Prostate gland (tissue), 2 donors: Measurements from ENCODE around the gene INTU. TPM values are rescaled to one million over a fixed set of nuclear protein-coding genes. Genes with fewer than 3 reads are reported as not detected.
"Not testable (repeated sequence)": the region's sequence is repeated elsewhere in the genome, so short reads cannot be mapped to it uniquely, and the experiment has no call there.

Source experiments
- DNase-seq: peaks from one replicate; pipeline ENCODE4 v3.0.0-alpha.2; 2019; ENCODE audit warnings: low spot score
- H3K27ac ChIP-seq, 2 donors: fragments of 200-600 bp; sonication (generic); 2 replicates each; pipeline ENCODE4 v1.5.1; 2017 to 2019
- H3K27me3 ChIP-seq: fragments of 200-600 bp; sonication (generic); replicated peaks from 2 replicates; pipeline ENCODE4 v1.5.1; 2019; ENCODE audit not compliant: insufficient read depth
- H3K36me3 ChIP-seq, 2 donors: fragments of 200-600 bp; sonication (generic); 1 replicate in 1 of 2; 2 replicates in 1 of 2; pipeline versions ENCODE4 v1.5.1 to v1.8.1; 2017 to 2019
- H3K4me1 ChIP-seq: fragments of 200-600 bp; sonication (generic); replicated peaks from 2 replicates; pipeline ENCODE4 v1.5.1; 2019
- H3K4me3 ChIP-seq, 2 donors: fragments of 200-600 bp; sonication (generic); 2 replicates each; pipeline ENCODE4 v1.5.1; 2017 to 2019
- H3K9me3 ChIP-seq: fragments of 200-600 bp; sonication (generic); 2 replicates; pipeline ENCODE4 v1.5.1; 2017
- POLR2A ChIP-seq: fragments of 450-650 bp; IDR thresholded peaks from one replicate; pipeline ENCODE4 v1.6.1; 2016; ENCODE audit warnings: antibody characterized with exemption, mild to moderate bottlenecking
- POLR2AphosphoS5 ChIP-seq: sonication (generic); formaldehyde crosslinking; IDR thresholded peaks from one replicate; pipeline ENCODE4 v1.6.1; 2017; ENCODE audit warnings: antibody characterized with exemption
- WGBS: methylation state at CpG from one replicate; pipeline ENCODE4 v1.1.5; 2018; 5-methylcytosine and 5-hydroxymethylcytosine counted together
- intact Hi-C: fragments of 100-400 bp; cut with DNase I; formaldehyde crosslinking; loops from one replicate; pipeline ENCODE4 v1.14.2; 2022
- total RNA-seq, 2 donors: library from RNA; depleted of rRNA; stranded (reverse); fragments of >200 nt; gene quantifications; one replicate each; pipeline ENCODE4 v1.1.0, GENCODE V29; 2016
- TF ChIP-seq, protein P1 (sequence below), 4 experiments: fragments of 200-600 bp in 2 of 4; fragments of 450-650 bp in 2 of 4; sonication (generic) in 2 of 4; IDR thresholded peaks; 1 replicate in 3 of 4; 2 replicates in 1 of 4; pipeline ENCODE4 v1.5.1; 2016 to 2019; ENCODE audit warnings: antibody characterized with exemption in 4 of 4, mild to moderate bottlenecking in 2 of 4, moderate library complexity in 2 of 4

Gene INTU
- total RNA-seq, 2 donors from 2014 or later: 6.1 to 13.9 TPM

DNA sequence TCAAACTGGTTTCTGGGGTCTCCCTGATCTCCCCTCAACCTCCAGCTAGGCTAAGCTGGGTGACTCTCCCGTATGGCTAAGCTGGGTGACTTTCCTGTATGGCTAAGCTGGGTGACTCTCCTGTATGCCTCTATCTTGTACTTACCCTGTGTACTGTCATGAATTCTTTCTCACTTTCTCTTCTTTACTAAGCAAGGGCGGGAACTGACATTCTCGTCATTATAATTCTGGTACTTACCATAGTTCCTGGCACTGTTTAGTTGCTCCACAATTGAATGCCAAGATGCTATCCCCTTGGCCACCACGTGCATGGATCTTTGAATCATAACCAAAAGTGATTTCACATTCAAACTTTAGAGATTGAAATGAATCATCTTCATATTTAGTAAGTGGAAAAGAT is 8.8 kb downstream of the INTU start:
- Histone ChIP-seq H3K4me3 (no peak overlapping the region), H3K27ac (no peak overlapping the region), H3K27me3 (no peaks in the 10 kb centered on the region), H3K36me3 (no peaks in the 10 kb centered on the region), H3K4me1 (no peaks in the 10 kb centered on the region), H3K9me3 (no peaks in the 10 kb centered on the region)
- intact Hi-C loops: no loop called here
- WGBS: 67% methylated on average over 4 of the region's 4 CpGs
- no peak for DNase-seq
- no peak for TF ChIP-seq POLR2AphosphoS5
- no peak for TF ChIP-seq POLR2A
- TF ChIP-seq, protein P1, sequence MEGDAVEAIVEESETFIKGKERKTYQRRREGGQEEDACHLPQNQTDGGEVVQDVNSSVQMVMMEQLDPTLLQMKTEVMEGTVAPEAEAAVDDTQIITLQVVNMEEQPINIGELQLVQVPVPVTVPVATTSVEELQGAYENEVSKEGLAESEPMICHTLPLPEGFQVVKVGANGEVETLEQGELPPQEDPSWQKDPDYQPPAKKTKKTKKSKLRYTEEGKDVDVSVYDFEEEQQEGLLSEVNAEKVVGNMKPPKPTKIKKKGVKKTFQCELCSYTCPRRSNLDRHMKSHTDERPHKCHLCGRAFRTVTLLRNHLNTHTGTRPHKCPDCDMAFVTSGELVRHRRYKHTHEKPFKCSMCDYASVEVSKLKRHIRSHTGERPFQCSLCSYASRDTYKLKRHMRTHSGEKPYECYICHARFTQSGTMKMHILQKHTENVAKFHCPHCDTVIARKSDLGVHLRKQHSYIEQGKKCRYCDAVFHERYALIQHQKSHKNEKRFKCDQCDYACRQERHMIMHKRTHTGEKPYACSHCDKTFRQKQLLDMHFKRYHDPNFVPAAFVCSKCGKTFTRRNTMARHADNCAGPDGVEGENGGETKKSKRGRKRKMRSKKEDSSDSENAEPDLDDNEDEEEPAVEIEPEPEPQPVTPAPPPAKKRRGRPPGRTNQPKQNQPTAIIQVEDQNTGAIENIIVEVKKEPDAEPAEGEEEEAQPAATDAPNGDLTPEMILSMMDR (IDR thresholded peaks at IDR 0.05): no peak

DNA sequence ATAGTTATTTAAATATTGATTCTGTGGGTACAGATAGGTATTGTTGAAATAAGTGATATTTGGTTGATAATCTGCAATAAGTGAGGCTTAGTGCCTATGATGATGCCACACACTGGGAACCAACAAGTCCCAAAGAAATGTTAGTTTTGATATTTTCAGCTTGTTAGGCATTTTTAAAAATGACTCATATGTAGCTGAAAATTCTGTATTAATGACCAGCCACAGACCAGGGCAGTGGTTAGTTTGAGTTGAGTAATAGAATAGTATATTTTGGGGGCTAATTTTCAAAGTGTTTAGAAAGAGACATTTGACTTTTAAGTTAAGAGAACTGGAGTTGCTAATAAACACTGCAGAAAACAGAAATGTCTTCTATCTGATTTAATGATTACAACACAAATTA is 9.4 kb downstream of the INTU start:
- H3K27ac ChIP-seq: no peak overlapping the region
- H3K36me3 ChIP-seq: no peaks in the 10 kb centered on the region
- intact Hi-C loops: no loop called here
- H3K4me1 ChIP-seq: no peaks in the 10 kb centered on the region
- no peak overlapping the region for H3K4me3 ChIP-seq
- H3K9me3 ChIP-seq: no peaks in the 10 kb centered on the region
- DNase-seq: no peak
- H3K27me3 ChIP-seq: no peaks in the 10 kb centered on the region
- TF ChIP-seq POLR2AphosphoS5 (no peak), POLR2A (no peak)
- TF ChIP-seq, protein P1 (IDR thresholded peaks at IDR 0.05): no peak

DNA sequence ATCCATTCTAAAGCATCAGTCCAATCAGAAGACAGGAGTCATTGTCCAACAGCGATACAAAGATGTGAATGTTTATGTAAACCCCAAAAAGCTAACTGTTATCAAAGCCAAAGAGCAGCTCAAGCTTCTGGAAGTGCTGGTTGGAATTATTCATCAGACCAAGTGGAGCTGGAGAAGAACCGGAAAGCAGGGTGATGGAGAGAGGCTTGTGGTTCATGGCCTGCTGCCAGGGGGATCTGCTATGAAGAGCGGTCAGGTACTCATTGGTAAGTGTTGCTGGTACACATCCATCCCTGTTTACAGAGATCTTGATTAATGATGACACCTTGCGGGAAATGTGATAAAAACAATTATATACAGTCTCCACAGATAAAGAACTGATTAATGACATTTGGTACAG is 11.0 kb downstream of the INTU start:
- no peak for DNase-seq
- H3K36me3 ChIP-seq: no peaks in the 10 kb centered on the region
- TF ChIP-seq POLR2AphosphoS5 (no peak), POLR2A (no peak)
- TF ChIP-seq, protein P1 (IDR thresholded peaks at IDR 0.05): no peak
- no peaks in the 10 kb centered on the region for H3K4me1 ChIP-seq
- no peaks in the 10 kb centered on the region for H3K9me3 ChIP-seq
- H3K4me3 ChIP-seq: no peak overlapping the region
- intact Hi-C loops: no loop called here
- H3K27ac ChIP-seq: no peak overlapping the region
- 90% methylated on average over 4 of the region's 4 CpGs for WGBS
- H3K27me3 ChIP-seq: no peaks in the 10 kb centered on the region

DNA sequence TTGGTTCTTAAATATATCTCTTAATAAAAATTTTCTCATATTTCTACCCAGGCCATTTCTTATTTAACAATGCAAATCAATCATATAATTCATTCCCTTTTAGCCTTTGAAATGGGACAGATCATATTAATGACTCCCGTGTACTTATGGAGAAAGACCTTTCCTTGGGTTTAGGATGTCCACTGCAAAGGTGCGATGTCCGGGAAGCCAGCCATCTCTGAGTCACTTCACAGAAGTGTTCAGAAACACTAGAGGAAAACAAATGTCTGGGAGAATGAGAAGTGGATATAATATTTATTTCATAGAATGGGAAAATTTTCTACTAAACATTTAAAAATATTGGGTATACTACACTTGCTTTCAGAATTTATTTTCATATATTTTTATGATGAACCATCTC is 15.3 kb downstream of the INTU start:
- H3K27me3 ChIP-seq: no peaks in the 10 kb centered on the region
- 65% methylated on average over 3 of the region's 3 CpGs for WGBS
- H3K27ac ChIP-seq: no peak overlapping the region
- no peak for DNase-seq
- H3K4me1 ChIP-seq: no peaks in the 10 kb centered on the region
- intact Hi-C loops: no loop called here
- H3K9me3 ChIP-seq: no peaks in the 10 kb centered on the region
- TF ChIP-seq POLR2A (no peak), POLR2AphosphoS5 (no peak)
- TF ChIP-seq, protein P1 (IDR thresholded peaks at IDR 0.05): no peak
- no peaks in the 10 kb centered on the region for H3K36me3 ChIP-seq
- H3K4me3 ChIP-seq: no peak overlapping the region

DNA sequence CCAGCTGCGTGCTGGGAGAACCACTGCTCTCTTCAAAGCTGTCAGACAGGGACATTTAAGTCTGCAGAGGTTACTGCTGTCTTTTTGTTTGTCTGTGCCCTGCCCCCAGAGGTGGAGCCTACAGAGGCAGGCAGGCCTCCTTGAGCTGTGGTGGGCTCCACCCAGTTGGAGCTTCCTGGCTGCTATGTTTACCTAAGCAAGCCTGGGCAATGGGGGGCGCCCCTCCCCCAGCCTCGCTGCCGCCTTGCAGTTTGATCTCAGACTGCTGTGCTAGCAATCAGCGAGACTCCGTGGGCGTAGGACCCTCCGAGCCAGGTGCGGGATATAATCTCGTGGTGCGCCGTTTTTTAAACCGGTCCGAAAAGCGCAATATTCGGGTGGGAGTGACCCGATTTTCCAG is 22.8 kb downstream of the INTU start:
- H3K27ac ChIP-seq, intact Hi-C loops, H3K4me1 ChIP-seq, H3K36me3 ChIP-seq, H3K9me3 ChIP-seq, DNase-seq, H3K27me3 ChIP-seq, H3K4me3 ChIP-seq: not testable (repeated sequence)
- 98% methylated on average over 7 of the region's 17 CpGs for WGBS
